Measurements from ENCODE around the gene GUCY1A1.

DNA sequence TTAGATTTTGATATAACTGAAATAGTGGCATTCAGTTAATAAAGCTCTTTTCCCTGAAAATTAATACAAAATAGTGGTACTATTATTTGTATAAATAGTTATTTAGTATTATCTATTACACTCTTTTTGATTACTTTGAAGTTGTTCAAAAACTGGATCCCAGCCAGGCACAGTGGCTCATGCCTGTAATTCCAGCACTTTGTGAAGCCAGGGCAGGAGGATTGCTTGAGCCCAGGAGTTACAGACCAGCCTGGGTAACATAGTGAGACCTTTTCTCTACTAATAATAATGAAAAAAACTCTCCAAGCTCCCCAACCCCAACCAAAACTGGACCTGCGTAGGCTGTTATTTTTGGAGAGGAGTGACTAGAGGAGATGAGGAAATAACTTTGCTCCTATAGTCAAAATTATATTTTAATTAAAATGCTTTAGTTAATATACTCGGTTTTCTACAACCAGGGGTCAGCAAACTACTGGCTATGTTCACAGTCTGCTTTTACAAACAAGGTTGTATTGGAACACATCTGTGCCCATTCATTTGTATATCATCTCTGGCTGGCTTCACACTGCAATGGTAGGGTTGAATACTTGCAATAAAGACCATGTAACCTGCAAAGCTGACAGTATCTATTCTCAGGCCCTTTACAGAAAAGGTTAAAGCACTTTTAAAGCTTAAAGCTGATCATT lies 27.6 kb downstream of the GUCY1A1 start:
- TF ChIP-seq, protein P1, sequence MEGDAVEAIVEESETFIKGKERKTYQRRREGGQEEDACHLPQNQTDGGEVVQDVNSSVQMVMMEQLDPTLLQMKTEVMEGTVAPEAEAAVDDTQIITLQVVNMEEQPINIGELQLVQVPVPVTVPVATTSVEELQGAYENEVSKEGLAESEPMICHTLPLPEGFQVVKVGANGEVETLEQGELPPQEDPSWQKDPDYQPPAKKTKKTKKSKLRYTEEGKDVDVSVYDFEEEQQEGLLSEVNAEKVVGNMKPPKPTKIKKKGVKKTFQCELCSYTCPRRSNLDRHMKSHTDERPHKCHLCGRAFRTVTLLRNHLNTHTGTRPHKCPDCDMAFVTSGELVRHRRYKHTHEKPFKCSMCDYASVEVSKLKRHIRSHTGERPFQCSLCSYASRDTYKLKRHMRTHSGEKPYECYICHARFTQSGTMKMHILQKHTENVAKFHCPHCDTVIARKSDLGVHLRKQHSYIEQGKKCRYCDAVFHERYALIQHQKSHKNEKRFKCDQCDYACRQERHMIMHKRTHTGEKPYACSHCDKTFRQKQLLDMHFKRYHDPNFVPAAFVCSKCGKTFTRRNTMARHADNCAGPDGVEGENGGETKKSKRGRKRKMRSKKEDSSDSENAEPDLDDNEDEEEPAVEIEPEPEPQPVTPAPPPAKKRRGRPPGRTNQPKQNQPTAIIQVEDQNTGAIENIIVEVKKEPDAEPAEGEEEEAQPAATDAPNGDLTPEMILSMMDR (conservative IDR thresholded peaks at IDR 0.05 in 1 of 2, IDR thresholded peaks at IDR 0.05 in 1 of 2; ENCODE audit: low read depth in 1 of 2, low read length in 2 of 2) = no peak
- TF ChIP-seq EZH2 (IDR thresholded peaks at IDR 0.05; ENCODE audit: low read length, missing control alignments) = no peak

Measured in fibroblast of lung (primary cell).